Liver (tissue), 9 donors: ENCODE measurements around the gene TPBGL. TPM values are rescaled to one million over a fixed set of nuclear protein-coding genes. Genes with fewer than 3 reads are reported as not detected.

Experiments used
- DNase-seq: peaks from one replicate; pipeline ENCODE4 v3.0.0-alpha.2; 2017; ENCODE audit warnings: low spot score
- H3K27ac ChIP-seq, 2 donors: one replicate each; pipeline ENCODE4 v1.7.0; 2013; ENCODE audit warnings: inconsistent platforms in 2 of 2, low read length in 2 of 2, control low read depth in 1 of 2, low read depth in 1 of 2, mild to moderate bottlenecking in 1 of 2
- H3K27me3 ChIP-seq, 4 donors: one replicate each; pipeline versions ENCODE4 v1.6.1 to v1.7.0; 2013; ENCODE audit warnings: low read length in 3 of 4, inconsistent platforms in 1 of 4, mild to moderate bottlenecking in 1 of 4, moderate library complexity in 1 of 4; ENCODE audit not compliant: control insufficient read depth in 4 of 4, insufficient read depth in 4 of 4
- H3K36me3 ChIP-seq, 4 donors: one replicate each; pipeline versions ENCODE4 v1.6.1 to v1.7.0; 2013; ENCODE audit warnings: low read length in 3 of 4, mild to moderate bottlenecking in 3 of 4, low read depth in 1 of 4, moderate library complexity in 1 of 4; ENCODE audit not compliant: control insufficient read depth in 4 of 4, insufficient read depth in 3 of 4
- H3K4me1 ChIP-seq, 4 donors: one replicate each; pipeline versions ENCODE4 v1.6.1 to v1.7.0; 2013; ENCODE audit warnings: low read length in 3 of 4, mild to moderate bottlenecking in 3 of 4, moderate library complexity in 1 of 4; ENCODE audit not compliant: control insufficient read depth in 4 of 4, insufficient read depth in 4 of 4
- H3K4me3 ChIP-seq, 3 donors: one replicate each; pipeline versions ENCODE4 v1.6.1 to v1.7.0; 2013; ENCODE audit warnings: low read length in 3 of 3, control low read depth in 1 of 3, low read depth in 1 of 3, mild to moderate bottlenecking in 1 of 3
- H3K9ac ChIP-seq, 2 donors: one replicate each; pipeline ENCODE4 v1.7.0; 2013; ENCODE audit warnings: low read length in 2 of 2, mild to moderate bottlenecking in 2 of 2, moderate library complexity in 2 of 2, control low read depth in 1 of 2, low read depth in 1 of 2
- H3K9me3 ChIP-seq, 4 donors: one replicate each; pipeline versions ENCODE4 v1.6.1 to v1.7.0; 2013; ENCODE audit warnings: low read length in 3 of 4; ENCODE audit not compliant: control insufficient read depth in 4 of 4
- EGR1 ChIP-seq, 2 donors: IDR thresholded peaks; 2 replicates each; pipeline ENCODE4 v1.6.1; 2016 to 2018; ENCODE audit warnings: antibody characterized with exemption in 2 of 2, low read depth in 2 of 2
- FOXA1 ChIP-seq: IDR thresholded peaks from 2 replicates; pipeline ENCODE4 v1.6.1; 2016; ENCODE audit warnings: antibody characterized with exemption
- FOXA2 ChIP-seq: IDR thresholded peaks from 2 replicates; pipeline ENCODE4 v1.6.1; 2016; ENCODE audit warnings: antibody characterized with exemption
- GABPA ChIP-seq, 2 donors: IDR thresholded peaks in 1 of 2; conservative IDR thresholded peaks in 1 of 2; 2 replicates each; pipeline ENCODE4 v1.6.1; 2016; ENCODE audit warnings: antibody characterized with exemption in 2 of 2, mild to moderate bottlenecking in 1 of 2, moderate library complexity in 1 of 2
- HNF4A ChIP-seq, 2 donors: conservative IDR thresholded peaks; 2 replicates each; pipeline ENCODE4 v1.6.1; 2016; ENCODE audit warnings: antibody characterized with exemption in 2 of 2, mild to moderate bottlenecking in 2 of 2
- HNF4G ChIP-seq: IDR thresholded peaks from 2 replicates; pipeline ENCODE4 v1.6.1; 2016; ENCODE audit warnings: antibody characterized with exemption
- NR2F2 ChIP-seq: IDR thresholded peaks from 2 replicates; pipeline ENCODE4 v1.6.1; 2016; ENCODE audit warnings: antibody characterized with exemption
- RAD21 ChIP-seq, 2 donors: IDR thresholded peaks; 2 replicates each; pipeline ENCODE4 v1.6.1; 2016; ENCODE audit warnings: antibody characterized with exemption in 2 of 2, mild to moderate bottlenecking in 2 of 2
- REST ChIP-seq: IDR thresholded peaks from 2 replicates; pipeline ENCODE4 v1.6.1; 2016; ENCODE audit warnings: antibody characterized with exemption, mild to moderate bottlenecking
- RXRA ChIP-seq, 2 donors: IDR thresholded peaks; 2 replicates each; pipeline ENCODE4 v1.6.1; 2017 to 2018; ENCODE audit warnings: antibody characterized with exemption in 2 of 2, mild to moderate bottlenecking in 1 of 2
- SP1 ChIP-seq: IDR thresholded peaks from 2 replicates; pipeline ENCODE4 v1.6.1; 2018; ENCODE audit warnings: antibody characterized with exemption, mild to moderate bottlenecking
- YY1 ChIP-seq: IDR thresholded peaks from 2 replicates; pipeline ENCODE4 v1.6.1; 2016; ENCODE audit warnings: antibody characterized with exemption, mild to moderate bottlenecking
- WGBS: extraction: QIAGEN DNeasy Blood & Tissue Kit; methylation state at CpG from one replicate; pipeline ENCODE4 v1.1.7; 2013; 5-methylcytosine and 5-hydroxymethylcytosine counted together
- polyA plus RNA-seq, 2 donors: library from polyadenylated mRNA; stranded (reverse) in 1 of 2; unstranded in 1 of 2; fragments of 200-250 nt in 1 of 2; fragments of >200 nt in 1 of 2; fragmentation: Nextera tagmentation in 1 of 2; extraction: Ambion mirVana in 1 of 2; gene quantifications; one replicate each; pipeline versions ENCODE4 v1.2.1 to v1.2.3, GENCODE V29; 2013 to 2015
- total RNA-seq, 2 donors: library from RNA; depleted of rRNA; stranded (reverse); fragments of >200 nt; gene quantifications; one replicate each; pipeline ENCODE4 v1.2.3, GENCODE V29; 2014
- TF ChIP-seq, protein P1 (sequence below): fragments of 150-350 bp; IDR thresholded peaks from 2 replicates; pipeline ENCODE4 v1.5.1; 2017; ENCODE audit warnings: improper control_type of control experiment, low read depth, low read length; ENCODE audit not compliant: missing input control
- TF ChIP-seq, protein P2 (sequence below): IDR thresholded peaks from 2 replicates; pipeline ENCODE4 v1.6.1; 2016; ENCODE audit warnings: antibody characterized with exemption
- TF ChIP-seq, protein P3 (sequence below): IDR thresholded peaks from 2 replicates; pipeline ENCODE4 v1.6.1; 2016; ENCODE audit warnings: antibody characterized with exemption
- TF ChIP-seq, protein P4 (sequence below): IDR thresholded peaks from 2 replicates; pipeline ENCODE4 v1.6.1; 2016; ENCODE audit warnings: antibody characterized with exemption
- donor health status: healthy.
- donor health status: healthy.
- donor health status: healthy.
- donor health status: healthy.
- donor health status: healthy.

The TPBGL gene
- total and polyA plus RNA-seq, 4 donors: 0.05 TPM; not detected in 3

- 38% methylated on average over 11 of the region's 11 CpGs for WGBS
- H3K27ac ChIP-seq: no peak overlapping the region
- H3K4me3 ChIP-seq: no peak overlapping the region
- no peak for DNase-seq
- H3K9me3 ChIP-seq: peaks cover 0 to 5% (median 0%) of the 10 kb centered on the region in 4 donors
- no peak overlapping the region for H3K9ac ChIP-seq
- no peaks in the 10 kb centered on the region for H3K36me3 ChIP-seq
- H3K27me3 ChIP-seq: peaks cover 0 to 2% (median 0%) of the 10 kb centered on the region in 4 donors
- TF ChIP-seq EGR1 (IDR thresholded peaks at IDR 0.05; ENCODE audit: low read depth in 2 of 2): no peak
- TF ChIP-seq, protein P1, sequence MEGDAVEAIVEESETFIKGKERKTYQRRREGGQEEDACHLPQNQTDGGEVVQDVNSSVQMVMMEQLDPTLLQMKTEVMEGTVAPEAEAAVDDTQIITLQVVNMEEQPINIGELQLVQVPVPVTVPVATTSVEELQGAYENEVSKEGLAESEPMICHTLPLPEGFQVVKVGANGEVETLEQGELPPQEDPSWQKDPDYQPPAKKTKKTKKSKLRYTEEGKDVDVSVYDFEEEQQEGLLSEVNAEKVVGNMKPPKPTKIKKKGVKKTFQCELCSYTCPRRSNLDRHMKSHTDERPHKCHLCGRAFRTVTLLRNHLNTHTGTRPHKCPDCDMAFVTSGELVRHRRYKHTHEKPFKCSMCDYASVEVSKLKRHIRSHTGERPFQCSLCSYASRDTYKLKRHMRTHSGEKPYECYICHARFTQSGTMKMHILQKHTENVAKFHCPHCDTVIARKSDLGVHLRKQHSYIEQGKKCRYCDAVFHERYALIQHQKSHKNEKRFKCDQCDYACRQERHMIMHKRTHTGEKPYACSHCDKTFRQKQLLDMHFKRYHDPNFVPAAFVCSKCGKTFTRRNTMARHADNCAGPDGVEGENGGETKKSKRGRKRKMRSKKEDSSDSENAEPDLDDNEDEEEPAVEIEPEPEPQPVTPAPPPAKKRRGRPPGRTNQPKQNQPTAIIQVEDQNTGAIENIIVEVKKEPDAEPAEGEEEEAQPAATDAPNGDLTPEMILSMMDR: no peak
- TF ChIP-seq NR2F2: no peak
- no peak for TF ChIP-seq YY1
- TF ChIP-seq, protein P2, sequence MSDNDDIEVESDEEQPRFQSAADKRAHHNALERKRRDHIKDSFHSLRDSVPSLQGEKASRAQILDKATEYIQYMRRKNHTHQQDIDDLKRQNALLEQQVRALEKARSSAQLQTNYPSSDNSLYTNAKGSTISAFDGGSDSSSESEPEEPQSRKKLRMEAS: no peak
- no peak for TF ChIP-seq RXRA (IDR thresholded peaks at IDR 0.05)
- no peak for TF ChIP-seq REST
- TF ChIP-seq RAD21 (IDR thresholded peaks at IDR 0.05): no peak
- no peak for TF ChIP-seq FOXA1
- TF ChIP-seq HNF4A (conservative IDR thresholded peaks at IDR 0.05): no peak
- TF ChIP-seq SP1: no peak
- TF ChIP-seq FOXA2: no peak
- TF ChIP-seq GABPA (IDR thresholded peaks at IDR 0.05 in 1 of 2, conservative IDR thresholded peaks at IDR 0.05 in 1 of 2): no peak
- peaks cover 0 to 5% (median 2%) of the 10 kb centered on the region in 4 donors for H3K4me1 ChIP-seq
Measured at GRCh38 chr11:75248924-75249256, 8.3 kb downstream of the TPBGL start.

DNA sequence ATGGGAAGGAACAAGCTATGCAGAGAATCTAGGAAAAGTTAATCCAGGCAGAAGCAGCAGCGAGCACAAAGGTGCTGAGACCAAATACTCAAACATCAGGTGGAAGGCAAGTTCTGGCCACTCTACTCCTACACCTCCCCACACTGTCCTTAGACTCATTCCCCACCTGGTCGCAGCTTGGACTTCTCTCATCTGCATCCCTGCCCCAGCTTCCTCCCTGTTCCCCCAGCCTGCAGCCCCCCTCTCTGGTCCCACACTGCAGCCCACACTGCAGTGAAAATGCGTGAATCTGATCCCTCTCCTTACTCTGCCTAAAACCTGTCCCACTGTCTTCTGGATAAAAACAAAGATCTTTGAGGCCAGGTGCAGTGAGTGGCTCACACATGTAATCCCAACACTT is 9.1 kb downstream of the TPBGL start:
- H3K4me3 ChIP-seq: no peak overlapping the region
- H3K9ac ChIP-seq: no peak overlapping the region
- H3K27ac ChIP-seq: no peak overlapping the region
- WGBS: 50% methylated on average over 3 of the region's 3 CpGs
- no peaks in the 10 kb centered on the region for H3K36me3 ChIP-seq
- no peak for TF ChIP-seq RXRA (IDR thresholded peaks at IDR 0.05)
- peaks cover 0 to 2% (median 0%) of the 10 kb centered on the region in 4 donors for H3K27me3 ChIP-seq
- peaks cover 0 to 5% (median 2%) of the 10 kb centered on the region in 4 donors for H3K4me1 ChIP-seq
- DNase-seq: no peak
- peaks cover 0 to 5% (median 0%) of the 10 kb centered on the region in 4 donors for H3K9me3 ChIP-seq

DNA sequence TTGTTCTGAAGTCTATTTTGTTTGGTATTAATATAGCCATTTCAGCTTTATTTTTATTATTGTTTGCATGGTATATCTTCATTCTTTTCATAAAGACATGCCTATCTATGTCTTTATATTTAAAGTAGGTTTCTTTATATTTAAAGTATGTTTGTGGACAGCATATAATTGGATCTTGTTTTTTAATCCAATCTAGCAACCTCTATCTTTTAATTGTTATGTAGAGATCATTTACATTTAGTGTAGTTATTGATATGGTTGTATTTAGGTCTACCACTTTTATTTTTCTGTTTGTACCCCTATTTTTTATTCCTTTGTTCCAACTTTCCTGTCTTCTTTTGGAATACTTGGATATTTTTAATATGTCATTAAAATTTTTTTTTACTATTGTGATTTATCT is 13.8 kb downstream of the TPBGL start:
- Histone ChIP-seq H3K36me3 (no peaks in the 10 kb centered on the region), H3K4me3 (no peak overlapping the region), H3K27ac (no peak overlapping the region), H3K9ac (no peak overlapping the region), H3K9me3 (peaks cover 0 to 5% (median 0%) of the 10 kb centered on the region in 4 donors), H3K27me3 (no peaks in the 10 kb centered on the region), H3K4me1 (no peaks in the 10 kb centered on the region)
- TF ChIP-seq YY1 (no peak), FOXA1 (no peak), NR2F2 (no peak), HNF4G (no peak), GABPA (IDR thresholded peaks at IDR 0.05 in 1 of 2, conservative IDR thresholded peaks at IDR 0.05 in 1 of 2) (no peak), EGR1 (IDR thresholded peaks at IDR 0.05; ENCODE audit: low read depth in 2 of 2) (no peak), SP1 (no peak)
- TF ChIP-seq, protein P3, sequence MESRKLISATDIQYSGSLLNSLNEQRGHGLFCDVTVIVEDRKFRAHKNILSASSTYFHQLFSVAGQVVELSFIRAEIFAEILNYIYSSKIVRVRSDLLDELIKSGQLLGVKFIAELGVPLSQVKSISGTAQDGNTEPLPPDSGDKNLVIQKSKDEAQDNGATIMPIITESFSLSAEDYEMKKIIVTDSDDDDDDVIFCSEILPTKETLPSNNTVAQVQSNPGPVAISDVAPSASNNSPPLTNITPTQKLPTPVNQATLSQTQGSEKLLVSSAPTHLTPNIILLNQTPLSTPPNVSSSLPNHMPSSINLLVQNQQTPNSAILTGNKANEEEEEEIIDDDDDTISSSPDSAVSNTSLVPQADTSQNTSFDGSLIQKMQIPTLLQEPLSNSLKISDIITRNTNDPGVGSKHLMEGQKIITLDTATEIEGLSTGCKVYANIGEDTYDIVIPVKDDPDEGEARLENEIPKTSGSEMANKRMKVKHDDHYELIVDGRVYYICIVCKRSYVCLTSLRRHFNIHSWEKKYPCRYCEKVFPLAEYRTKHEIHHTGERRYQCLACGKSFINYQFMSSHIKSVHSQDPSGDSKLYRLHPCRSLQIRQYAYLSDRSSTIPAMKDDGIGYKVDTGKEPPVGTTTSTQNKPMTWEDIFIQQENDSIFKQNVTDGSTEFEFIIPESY: no peak
- TF ChIP-seq, protein P4, sequence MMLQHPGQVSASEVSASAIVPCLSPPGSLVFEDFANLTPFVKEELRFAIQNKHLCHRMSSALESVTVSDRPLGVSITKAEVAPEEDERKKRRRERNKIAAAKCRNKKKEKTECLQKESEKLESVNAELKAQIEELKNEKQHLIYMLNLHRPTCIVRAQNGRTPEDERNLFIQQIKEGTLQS: no peak
- no peak for DNase-seq
